Measurements from ENCODE around the gene SLC36A1.

SLC36A1 gene

GRCh38 chr5:151534350-151534749 lies 86.9 kb downstream of the SLC36A1 start:
- no peak for DNase-seq (ENCODE audit: low read depth in 2 of 2)

- no peak for DNase-seq (ENCODE audit: low read depth in 2 of 2)
These were observed 89.6 kb downstream of the SLC36A1 start for GRCh38 chr5:151537044-151537443.

- no peak for DNase-seq (ENCODE audit: low read depth in 2 of 2)
These were observed 94.2 kb downstream of the SLC36A1 start for GRCh38 chr5:151541571-151541970.
